ENCODE measurements around the gene ST6GALNAC5.

Gene ST6GALNAC5

DNA sequence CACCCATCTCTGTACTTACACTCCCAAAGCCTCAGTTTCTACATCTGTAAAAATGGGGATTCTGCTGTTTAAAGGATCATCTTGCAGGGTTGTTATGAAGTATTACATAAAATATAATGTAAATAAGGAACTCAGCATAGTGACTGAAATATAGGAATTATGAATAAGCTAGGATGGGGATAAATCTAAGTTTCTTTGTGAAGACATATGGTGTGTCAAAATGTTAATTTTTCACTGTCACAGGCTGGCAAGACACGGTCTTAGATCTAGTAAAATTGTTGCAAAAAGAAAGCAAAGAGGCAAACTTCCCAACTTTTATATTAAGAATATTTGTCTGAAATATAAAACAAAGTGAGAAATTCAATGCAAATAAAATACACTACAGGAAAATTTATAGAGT, 42.0 kb downstream of the ST6GALNAC5 start:
- Histone ChIP-seq H3K4me1 (ENCODE audit: control insufficient read depth, insufficient read depth, low read length) (no peaks in the 10 kb centered on the region), H3K27me3 (ENCODE audit: control insufficient read depth, insufficient read depth, low read length) (no peaks in the 10 kb centered on the region), H3K4me3 (ENCODE audit: low read length) (no peak overlapping the region), H3K36me3 (ENCODE audit: control insufficient read depth, insufficient read depth, low read length) (no peaks in the 10 kb centered on the region), H3K9ac (ENCODE audit: low read length) (no peak overlapping the region), H3K9me3 (ENCODE audit: control insufficient read depth, low read length) (no peaks in the 10 kb centered on the region)

DNA sequence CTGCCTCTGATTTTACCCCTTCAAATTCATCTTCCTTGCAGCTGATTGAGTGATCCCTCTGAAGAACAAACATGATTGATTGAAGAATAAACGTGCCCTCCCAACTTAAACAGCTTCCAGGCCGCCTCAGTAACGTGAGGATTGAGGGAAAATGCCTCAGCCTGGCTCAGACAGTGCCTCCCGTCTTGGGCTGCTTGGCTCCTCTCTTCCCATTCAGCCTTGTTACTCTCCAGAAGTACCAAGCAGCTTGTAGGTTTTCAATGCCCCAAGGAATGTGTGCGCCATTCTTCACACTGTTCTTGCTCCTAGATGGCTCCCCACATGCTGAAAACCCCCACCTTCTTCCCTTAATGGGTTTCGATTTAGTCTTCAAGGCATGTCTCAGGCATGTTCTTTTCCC, 51.8 kb downstream of the ST6GALNAC5 start:
- Histone ChIP-seq H3K9me3 (ENCODE audit: control insufficient read depth, low read length) (no peaks in the 10 kb centered on the region), H3K4me3 (ENCODE audit: low read length) (no peak overlapping the region), H3K4me1 (ENCODE audit: control insufficient read depth, insufficient read depth, low read length) (no peaks in the 10 kb centered on the region), H3K36me3 (ENCODE audit: control insufficient read depth, insufficient read depth, low read length) (no peaks in the 10 kb centered on the region), H3K9ac (ENCODE audit: low read length) (no peak overlapping the region), H3K27me3 (ENCODE audit: control insufficient read depth, insufficient read depth, low read length) (no peaks in the 10 kb centered on the region)

DNA sequence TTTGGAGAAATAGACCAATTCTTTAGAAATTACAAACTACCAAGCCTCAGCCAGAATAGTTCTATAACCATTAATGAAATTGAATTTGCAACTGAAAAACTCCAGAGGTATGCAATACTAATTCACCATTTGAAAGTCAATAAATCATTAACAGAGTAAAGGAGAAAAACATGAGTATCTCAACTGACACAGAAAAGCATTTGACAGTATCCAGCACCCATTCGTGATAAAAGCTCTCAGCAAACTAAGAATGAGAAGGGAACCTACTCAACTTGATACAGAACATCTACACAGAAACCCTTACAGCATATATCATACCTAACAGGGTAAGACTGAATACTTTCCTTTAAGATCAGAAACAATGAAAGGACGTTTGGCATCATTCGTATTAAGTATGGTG, 54.3 kb downstream of the ST6GALNAC5 start:
- H3K4me3 ChIP-seq (ENCODE audit: low read length), result no peak overlapping the region
- no peaks in the 10 kb centered on the region for H3K4me1 ChIP-seq (ENCODE audit: control insufficient read depth, insufficient read depth, low read length)
- H3K9ac ChIP-seq (ENCODE audit: low read length), result no peak overlapping the region
- H3K36me3 ChIP-seq (ENCODE audit: control insufficient read depth, insufficient read depth, low read length), result no peaks in the 10 kb centered on the region
- H3K9me3 ChIP-seq (ENCODE audit: control insufficient read depth, low read length), result no peaks in the 10 kb centered on the region
- no peaks in the 10 kb centered on the region for H3K27me3 ChIP-seq (ENCODE audit: control insufficient read depth, insufficient read depth, low read length)

DNA sequence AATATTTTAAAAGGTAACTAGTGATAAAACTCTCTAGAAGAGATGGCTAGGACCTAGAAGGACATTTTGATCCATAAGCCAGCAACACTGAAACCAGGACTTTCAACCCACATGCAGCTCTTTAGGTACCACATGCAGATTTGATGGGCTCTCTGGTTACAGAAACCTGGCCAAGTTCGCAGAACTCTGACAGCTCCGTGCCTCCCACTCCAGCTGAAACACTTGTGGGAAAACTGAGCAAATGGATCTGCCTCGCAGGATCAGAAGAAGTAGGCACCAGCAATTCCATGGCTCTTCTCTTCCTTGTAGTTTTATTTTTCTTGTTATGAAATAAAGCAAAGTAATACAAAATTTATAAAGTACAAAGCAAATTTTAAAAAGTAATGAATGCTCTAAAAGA, 58.5 kb downstream of the ST6GALNAC5 start:
- Histone ChIP-seq H3K36me3 (ENCODE audit: control insufficient read depth, insufficient read depth, low read length) (no peaks in the 10 kb centered on the region), H3K9ac (ENCODE audit: low read length) (no peak overlapping the region), H3K4me1 (ENCODE audit: control insufficient read depth, insufficient read depth, low read length) (no peaks in the 10 kb centered on the region), H3K4me3 (ENCODE audit: low read length) (no peak overlapping the region), H3K27me3 (ENCODE audit: control insufficient read depth, insufficient read depth, low read length) (no peaks in the 10 kb centered on the region), H3K9me3 (ENCODE audit: control insufficient read depth, low read length) (no peaks in the 10 kb centered on the region)

DNA sequence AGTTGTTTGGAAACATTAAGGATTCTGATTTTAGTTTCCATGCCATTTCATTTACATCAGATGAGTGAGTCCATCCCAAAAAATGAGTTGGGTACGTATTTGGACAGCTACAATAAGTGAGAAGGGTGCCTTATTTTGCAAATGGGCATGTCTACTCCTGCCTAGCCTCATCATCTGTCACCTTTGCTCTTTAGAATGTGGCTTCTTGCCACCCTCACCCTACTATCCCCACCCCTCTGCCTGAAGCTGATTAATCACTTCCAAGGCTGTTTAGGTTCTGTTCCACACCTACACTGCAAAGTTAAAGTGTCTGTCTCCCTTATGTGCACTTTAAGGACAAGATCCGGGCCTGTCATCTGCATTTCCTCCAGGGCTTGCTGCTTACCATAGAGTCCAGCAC, 61.2 kb downstream of the ST6GALNAC5 start:
- Histone ChIP-seq H3K27me3 (ENCODE audit: control insufficient read depth, insufficient read depth, low read length) (no peaks in the 10 kb centered on the region), H3K36me3 (ENCODE audit: control insufficient read depth, insufficient read depth, low read length) (no peaks in the 10 kb centered on the region), H3K9ac (ENCODE audit: low read length) (no peak overlapping the region), H3K4me1 (ENCODE audit: control insufficient read depth, insufficient read depth, low read length) (no peaks in the 10 kb centered on the region), H3K9me3 (ENCODE audit: control insufficient read depth, low read length) (no peaks in the 10 kb centered on the region), H3K4me3 (ENCODE audit: low read length) (no peak overlapping the region)

DNA sequence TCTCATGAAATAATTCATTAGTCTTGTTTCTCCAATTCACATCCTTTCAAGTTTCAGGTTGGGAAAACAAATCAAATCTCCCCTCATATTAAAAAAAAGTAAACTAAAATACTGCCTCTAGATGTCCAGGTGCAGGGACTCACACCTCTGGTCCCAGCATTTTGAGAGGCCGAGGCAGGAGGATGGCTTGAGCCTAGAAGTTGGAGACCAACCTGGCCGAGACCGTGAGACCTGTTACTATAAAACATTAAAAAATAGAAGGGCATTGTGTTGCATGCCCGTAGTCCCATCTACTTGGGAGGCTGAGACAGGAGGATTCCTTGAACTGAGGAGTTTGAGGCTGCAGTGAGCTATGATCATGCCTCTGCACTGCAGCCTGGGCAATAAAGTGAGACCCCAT, 61.9 kb downstream of the ST6GALNAC5 start:
- Histone ChIP-seq H3K4me1 (ENCODE audit: control insufficient read depth, insufficient read depth, low read length) (no peaks in the 10 kb centered on the region), H3K9me3 (ENCODE audit: control insufficient read depth, low read length) (no peaks in the 10 kb centered on the region)

DNA sequence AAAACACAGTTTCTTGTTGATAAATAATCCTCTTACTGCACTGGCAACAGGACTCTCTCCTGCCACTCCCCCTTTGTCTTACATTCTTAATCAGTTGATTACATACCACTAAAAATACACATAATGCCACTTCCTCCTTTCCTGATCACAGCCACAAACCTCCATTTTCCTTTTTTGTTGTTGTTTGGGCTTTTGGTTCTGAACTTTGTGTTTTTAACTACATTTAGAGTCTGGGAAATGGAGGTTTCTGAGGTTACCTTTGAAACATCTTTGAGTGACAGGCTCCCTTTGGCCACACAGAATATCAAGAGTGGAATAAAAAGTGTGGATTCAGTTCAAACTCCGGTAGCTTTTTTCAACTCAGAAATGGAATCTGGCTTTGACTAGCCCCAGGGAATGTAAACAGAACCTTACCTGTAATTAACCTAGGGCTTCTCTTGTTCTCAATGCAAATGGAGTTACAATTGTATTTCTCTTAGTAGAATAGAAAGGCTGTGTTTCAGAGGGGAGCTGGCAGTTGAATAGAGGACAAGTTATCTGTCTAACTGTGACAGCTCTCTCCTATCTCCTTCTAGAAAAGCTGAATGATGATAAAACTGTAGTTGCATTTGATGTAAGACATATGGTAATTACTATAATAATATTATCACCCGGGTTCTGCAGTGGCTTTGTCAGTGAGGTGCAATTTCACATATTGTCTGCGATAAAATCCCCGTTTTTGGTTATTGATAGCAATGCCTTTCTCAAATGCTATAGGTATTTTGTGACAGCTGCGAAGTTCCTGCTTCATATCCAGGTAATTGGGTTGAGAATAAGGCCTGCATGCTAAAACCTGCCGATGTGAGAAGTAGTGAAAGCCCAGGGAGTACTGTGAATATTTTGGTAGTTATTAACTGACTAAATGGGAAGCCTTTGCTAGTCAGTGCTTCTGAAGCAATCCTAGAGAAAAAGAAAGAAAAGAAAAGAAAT, 66.9 kb downstream of the ST6GALNAC5 start:
- H3K36me3 ChIP-seq (ENCODE audit: control insufficient read depth, insufficient read depth, low read length), result no peaks in the 10 kb centered on the region
- H3K4me1 ChIP-seq (ENCODE audit: control insufficient read depth, insufficient read depth, low read length), result no peaks in the 10 kb centered on the region
- H3K9me3 ChIP-seq (ENCODE audit: control insufficient read depth, low read length), result no peaks in the 10 kb centered on the region
- H3K27me3 ChIP-seq (ENCODE audit: control insufficient read depth, insufficient read depth, low read length), result no peaks in the 10 kb centered on the region
- H3K4me3 ChIP-seq (ENCODE audit: low read length), result no peak overlapping the region
- no peak overlapping the region for H3K9ac ChIP-seq (ENCODE audit: low read length)

More for the DNA sequence above, 61.9 kb downstream of the ST6GALNAC5 start:
- Histone ChIP-seq H3K4me3 (ENCODE audit: low read length) (no peak overlapping the region), H3K27me3 (ENCODE audit: control insufficient read depth, insufficient read depth, low read length) (no peaks in the 10 kb centered on the region), H3K36me3 (ENCODE audit: control insufficient read depth, insufficient read depth, low read length) (no peaks in the 10 kb centered on the region), H3K9ac (ENCODE audit: low read length) (no peak overlapping the region)

DNA sequence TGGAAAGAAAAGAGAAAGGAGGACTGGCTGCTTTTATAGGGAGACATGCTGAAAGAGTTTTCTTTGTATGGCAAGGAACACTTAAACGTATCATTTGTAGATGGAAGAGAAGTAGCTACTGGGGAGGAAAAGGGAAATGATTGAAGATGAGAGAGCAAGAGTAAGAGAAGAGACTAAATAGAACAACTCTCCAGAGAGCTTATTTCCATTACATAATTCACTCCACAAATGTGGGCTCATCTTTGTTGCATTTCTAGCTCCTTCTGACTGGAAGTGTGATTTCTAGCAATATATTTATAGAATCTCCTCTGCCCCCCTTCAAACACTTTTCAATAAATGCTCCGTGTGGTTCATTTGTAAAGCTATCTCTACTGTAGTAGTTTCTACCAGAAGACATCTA, 71.0 kb downstream of the ST6GALNAC5 start:
- Histone ChIP-seq H3K4me1 (ENCODE audit: control insufficient read depth, insufficient read depth, low read length) (no peaks in the 10 kb centered on the region), H3K27me3 (ENCODE audit: control insufficient read depth, insufficient read depth, low read length) (no peaks in the 10 kb centered on the region), H3K4me3 (ENCODE audit: low read length) (no peak overlapping the region), H3K9ac (ENCODE audit: low read length) (no peak overlapping the region), H3K36me3 (ENCODE audit: control insufficient read depth, insufficient read depth, low read length) (no peaks in the 10 kb centered on the region), H3K9me3 (ENCODE audit: control insufficient read depth, low read length) (no peaks in the 10 kb centered on the region)

DNA sequence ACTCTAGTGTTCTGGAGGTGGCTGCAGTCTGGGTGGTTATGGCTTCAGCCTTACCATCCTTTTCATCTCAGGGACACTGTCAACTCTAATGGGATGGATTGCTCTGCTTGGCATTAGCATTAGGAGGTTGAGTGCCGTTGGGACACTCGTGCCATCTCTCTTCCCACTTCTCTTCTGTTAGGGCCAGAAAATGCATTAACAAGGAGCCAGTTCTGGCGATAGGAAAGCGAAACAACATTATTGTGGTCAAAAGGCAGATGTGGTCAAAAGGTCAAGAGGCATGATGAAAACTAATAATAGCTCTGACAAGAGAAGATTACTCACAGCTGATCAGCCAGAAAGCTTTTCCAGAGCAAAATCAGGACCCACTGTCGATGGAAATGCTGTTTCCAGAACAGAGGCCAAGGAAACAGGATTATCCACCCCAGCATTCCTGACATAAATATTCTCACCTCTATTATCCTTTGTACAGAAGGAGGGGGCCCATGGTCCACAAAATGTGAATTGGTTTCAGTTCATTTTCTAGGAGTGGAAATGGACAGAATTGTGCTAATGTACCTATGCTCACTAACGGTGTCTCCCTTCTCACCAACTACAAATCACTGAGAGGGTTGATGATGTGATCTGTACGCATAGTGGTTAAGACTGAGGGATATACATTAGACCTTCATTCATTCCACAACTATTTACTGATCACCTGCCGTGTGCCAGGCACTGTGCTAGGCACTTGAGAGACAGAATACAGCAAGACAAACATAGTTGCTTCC, 72.0 kb downstream of the ST6GALNAC5 start:
- Histone ChIP-seq H3K4me3 (ENCODE audit: low read length) (no peak overlapping the region), H3K9ac (ENCODE audit: low read length) (no peak overlapping the region), H3K27me3 (ENCODE audit: control insufficient read depth, insufficient read depth, low read length) (no peaks in the 10 kb centered on the region), H3K4me1 (ENCODE audit: control insufficient read depth, insufficient read depth, low read length) (no peaks in the 10 kb centered on the region), H3K9me3 (ENCODE audit: control insufficient read depth, low read length) (no peaks in the 10 kb centered on the region), H3K36me3 (ENCODE audit: control insufficient read depth, insufficient read depth, low read length) (no peaks in the 10 kb centered on the region)

DNA sequence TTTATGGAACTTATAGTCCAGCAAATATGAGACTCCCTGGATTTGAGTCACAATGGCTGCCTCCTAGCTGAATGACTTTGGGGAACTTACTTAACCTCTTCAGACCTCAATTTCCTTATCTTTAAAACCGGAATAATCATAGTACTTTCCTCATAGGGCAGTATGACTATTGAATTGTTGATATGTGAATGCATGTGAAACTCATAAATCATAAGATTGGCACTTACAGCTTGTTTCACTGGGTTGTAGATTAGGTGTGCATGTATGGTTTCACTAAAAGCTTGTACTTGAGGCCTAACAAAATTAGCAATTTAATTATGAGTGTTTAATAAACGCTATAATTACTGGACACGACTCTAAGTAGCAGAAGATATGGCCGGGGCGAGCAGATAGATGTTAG, 72.5 kb downstream of the ST6GALNAC5 start:
- H3K27me3 ChIP-seq (ENCODE audit: control insufficient read depth, insufficient read depth, low read length), result no peaks in the 10 kb centered on the region
- no peak overlapping the region for H3K9ac ChIP-seq (ENCODE audit: low read length)
- no peak overlapping the region for H3K4me3 ChIP-seq (ENCODE audit: low read length)
- H3K36me3 ChIP-seq (ENCODE audit: control insufficient read depth, insufficient read depth, low read length), result no peaks in the 10 kb centered on the region
- H3K9me3 ChIP-seq (ENCODE audit: control insufficient read depth, low read length), result no peaks in the 10 kb centered on the region
- no peaks in the 10 kb centered on the region for H3K4me1 ChIP-seq (ENCODE audit: control insufficient read depth, insufficient read depth, low read length)

DNA sequence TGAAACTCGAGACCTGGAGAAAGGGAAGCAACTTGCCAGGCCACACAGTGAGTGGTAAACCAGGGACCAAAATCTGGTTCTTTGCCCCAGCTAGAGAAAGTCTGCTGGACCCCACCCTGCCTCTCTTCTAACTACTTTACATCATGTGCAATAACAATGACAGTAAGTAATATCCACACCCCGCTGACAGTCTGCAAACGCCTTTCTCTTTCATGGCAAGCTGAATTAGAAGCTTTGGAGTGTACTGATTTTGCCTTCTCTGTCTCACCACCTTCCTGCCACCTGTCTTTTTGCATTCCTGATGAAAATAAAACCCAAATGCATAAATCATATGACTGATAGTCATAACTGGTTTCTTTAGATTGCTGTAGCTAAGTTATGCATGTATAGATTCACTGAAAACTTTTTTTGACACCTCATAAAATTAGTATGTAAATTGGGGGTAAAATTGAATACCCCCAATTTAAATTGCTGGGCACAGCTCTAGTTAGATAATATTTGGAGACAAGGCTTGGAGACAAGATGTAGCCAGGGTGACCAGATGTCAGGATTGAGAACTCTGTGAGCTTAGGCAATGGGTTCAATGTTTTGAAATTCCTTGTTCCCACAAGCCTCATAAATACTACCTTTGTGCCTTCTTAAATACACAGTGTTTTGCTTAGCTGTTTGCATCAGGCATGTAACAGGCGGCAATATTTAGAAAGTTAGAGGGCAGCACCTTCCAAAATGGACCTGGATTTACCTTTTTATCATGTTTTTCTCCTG, 73.5 kb downstream of the ST6GALNAC5 start:
- H3K4me1 ChIP-seq (ENCODE audit: control insufficient read depth, insufficient read depth, low read length), result no peaks in the 10 kb centered on the region
- H3K9ac ChIP-seq (ENCODE audit: low read length), result no peak overlapping the region
- no peaks in the 10 kb centered on the region for H3K27me3 ChIP-seq (ENCODE audit: control insufficient read depth, insufficient read depth, low read length)
- no peaks in the 10 kb centered on the region for H3K9me3 ChIP-seq (ENCODE audit: control insufficient read depth, low read length)
- H3K4me3 ChIP-seq (ENCODE audit: low read length), result no peak overlapping the region
- H3K36me3 ChIP-seq (ENCODE audit: control insufficient read depth, insufficient read depth, low read length), result no peaks in the 10 kb centered on the region

DNA sequence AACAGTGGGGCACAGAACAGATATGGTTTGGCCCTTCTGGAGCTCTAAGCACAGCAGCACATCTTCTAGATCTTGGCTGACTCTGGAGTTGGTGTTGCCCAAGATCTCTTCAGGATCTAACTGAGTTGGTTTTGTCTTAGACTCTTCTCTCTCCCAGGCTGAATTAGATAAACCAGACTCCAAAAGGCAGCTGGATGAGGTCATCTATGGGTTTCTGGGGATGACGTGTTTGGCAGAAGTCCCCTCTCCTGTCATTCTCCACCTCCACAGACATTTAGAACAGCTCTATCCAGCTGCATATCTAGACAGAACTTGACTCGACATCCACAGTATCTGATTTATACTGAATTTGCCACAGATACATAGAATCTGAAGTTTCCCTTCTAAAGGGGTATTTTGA, 75.3 kb downstream of the ST6GALNAC5 start:
- no peaks in the 10 kb centered on the region for H3K27me3 ChIP-seq (ENCODE audit: control insufficient read depth, insufficient read depth, low read length)
- H3K9ac ChIP-seq (ENCODE audit: low read length), result no peak overlapping the region
- no peaks in the 10 kb centered on the region for H3K9me3 ChIP-seq (ENCODE audit: control insufficient read depth, low read length)
- no peak overlapping the region for H3K4me3 ChIP-seq (ENCODE audit: low read length)
- H3K4me1 ChIP-seq (ENCODE audit: control insufficient read depth, insufficient read depth, low read length), result no peaks in the 10 kb centered on the region
- no peaks in the 10 kb centered on the region for H3K36me3 ChIP-seq (ENCODE audit: control insufficient read depth, insufficient read depth, low read length)
